HFF-Myc (cell line): ENCODE results near the gene RAMACL.

ENCODE experiments used
- DNase-seq: peaks from one replicate; pipeline ENCODE4 v3.0.0-alpha.2; 2011; ENCODE audit warnings: low read depth; ENCODE audit errors: extremely low read depth
- H3K4me3 ChIP-seq: replicated peaks from 2 replicates; pipeline ENCODE4 v1.5.1; 2011; ENCODE audit warnings: low read depth, mild to moderate bottlenecking, control low read depth, low read length
- CTCF ChIP-seq: IDR thresholded peaks from 2 replicates; pipeline ENCODE4 v1.5.1; 2012; ENCODE audit warnings: mild to moderate bottlenecking, low read depth, low read length, control low read depth; ENCODE audit errors: missing control alignments

The RAMACL gene

GRCh38 chr6:166567813-166568212 lies 18.7 kb downstream of the RAMACL start:
- H3K4me3 ChIP-seq: no peak overlapping the region
- DNase-seq: no peak
- TF ChIP-seq CTCF: no peak

DNA sequence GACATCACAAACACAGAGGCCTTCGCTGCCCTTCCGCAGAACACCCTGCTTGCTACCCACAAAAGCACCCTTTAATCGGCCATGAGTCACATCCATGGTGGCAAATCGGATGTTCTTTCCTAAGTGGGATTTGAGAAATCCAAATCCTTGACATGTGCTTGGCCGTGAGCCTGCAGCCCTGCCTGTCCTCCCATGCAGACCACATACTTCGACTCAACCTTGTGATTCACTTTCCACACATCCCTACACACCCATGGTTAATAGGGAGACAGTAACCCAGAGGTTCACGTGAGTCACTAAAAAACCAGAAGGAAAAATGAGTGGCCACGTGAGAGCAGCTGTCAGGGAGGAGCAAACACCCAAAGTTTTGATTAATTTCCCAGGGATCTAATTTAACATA lies 19.4 kb downstream of the RAMACL start:
- TF ChIP-seq CTCF: no peak
- no peak overlapping the region for H3K4me3 ChIP-seq
- DNase-seq: peak; percentile 86

GRCh38 chr6:166566026-166567011 lies 20.2 kb downstream of the RAMACL start:
- no peak overlapping the region for H3K4me3 ChIP-seq
- no peak for TF ChIP-seq CTCF
- DNase-seq: no peak

- no peak overlapping the region for H3K4me3 ChIP-seq
- no peak for TF ChIP-seq CTCF
- no peak for DNase-seq
Observed at GRCh38 chr6:166565084-166565967, 21.2 kb downstream of the RAMACL start.

DNA sequence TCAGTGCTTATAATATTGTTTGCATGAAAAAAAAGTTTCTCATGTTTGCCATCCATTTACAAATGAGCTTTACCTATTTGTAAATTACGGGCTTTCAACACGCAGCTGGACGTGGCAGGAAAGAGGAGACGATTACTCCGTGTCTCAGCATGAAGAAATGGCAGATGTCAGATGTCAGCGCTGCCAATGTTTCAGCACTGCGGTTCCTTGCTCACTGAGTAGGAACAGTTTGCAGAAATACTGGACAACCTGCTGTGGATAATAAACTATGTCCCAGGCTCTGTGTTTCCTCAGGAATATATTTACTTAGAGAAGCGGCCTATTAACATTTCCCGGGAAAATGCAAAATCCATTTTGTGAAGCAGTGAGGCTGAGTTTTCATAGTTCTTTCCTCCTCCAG lies 22.7 kb downstream of the RAMACL start:
- no peak for TF ChIP-seq CTCF
- no peak overlapping the region for H3K4me3 ChIP-seq
- DNase-seq: no peak

- H3K4me3 ChIP-seq: no peak overlapping the region
- no peak for TF ChIP-seq CTCF
- no peak for DNase-seq
Observed at GRCh38 chr6:166563200-166563599, 23.3 kb downstream of the RAMACL start.
